ENCODE results near the gene PDCD10. TPM values are rescaled to one million over a fixed set of nuclear protein-coding genes. Genes with fewer than 3 reads are reported as not detected.

The PDCD10 gene
- total RNA-seq, 1 experiment from 2014 or later: 84.6 TPM

DNA sequence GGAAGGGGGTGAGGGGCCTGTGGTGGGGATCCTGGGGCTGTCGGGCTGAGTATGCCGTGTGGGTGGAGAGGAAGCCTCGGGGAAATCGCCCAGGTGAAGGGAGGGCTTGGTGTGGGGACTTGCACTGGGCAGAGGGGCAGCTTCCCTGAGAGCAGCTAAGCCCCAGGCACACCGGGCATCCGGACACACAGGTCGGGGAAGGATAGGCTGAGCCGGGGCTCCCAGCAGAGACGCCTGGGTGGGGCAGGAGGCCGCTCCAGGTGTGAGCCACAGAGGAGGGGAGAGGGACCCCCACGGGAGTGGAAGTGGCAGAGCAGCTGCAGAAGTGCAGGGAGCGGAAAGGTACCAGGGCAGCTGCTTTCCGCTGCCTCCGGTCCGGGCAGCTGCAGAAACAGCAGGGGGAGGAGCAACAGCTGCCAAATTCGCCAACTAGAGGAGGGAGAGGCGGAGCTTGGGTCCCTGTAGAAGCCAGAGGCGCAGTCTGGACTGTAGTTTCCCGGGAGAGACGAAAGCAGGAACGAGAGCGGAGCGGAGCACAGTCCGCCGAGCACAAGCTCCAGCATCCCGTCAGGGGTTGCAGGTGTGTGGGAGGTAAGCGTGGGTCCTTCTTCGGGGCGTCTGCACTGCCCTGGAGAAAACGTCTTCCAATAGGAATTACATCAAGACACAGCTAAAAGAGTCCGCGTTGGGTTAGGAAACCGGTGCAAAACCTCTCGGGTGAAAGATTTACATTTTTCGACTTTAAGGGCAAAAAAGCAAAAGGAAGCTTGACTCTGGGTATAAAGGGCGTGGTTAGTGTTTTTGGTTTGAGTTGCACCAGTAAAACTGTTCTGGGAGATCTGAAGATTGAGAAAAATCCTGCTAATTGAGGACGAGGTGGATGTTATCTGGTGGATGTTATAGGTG, 794 bp upstream of the PDCD10 start, which contains the start of gene SERPINI1:
Gene SERPINI1, plus strand, starts transcription at position 489 of the 906 bp plus-strand sequence. CDS start 53,408 bp downstream, outside the sequence.
- Histone ChIP-seq H3K79me2 (ENCODE audit: low read depth) (peaks cover 39% of the 10 kb centered on the region), H3K27me3 (ENCODE audit: insufficient read depth, low read depth) (no peaks in the 10 kb centered on the region), H3K9me3 (ENCODE audit: insufficient read depth, low read depth) (no peaks in the 10 kb centered on the region), H3K4me2 (peak within 1 kb of the TSS; percentile 89), H3K4me3 (peak within 1 kb of the TSS; percentile 87), H2AFZ (peak within 1 kb of the TSS; percentile 98), H4K20me1 (ENCODE audit: insufficient read depth) (peaks cover 20% of the 10 kb centered on the region), H3K27ac (peak within 1 kb of the TSS; percentile 70), H3K36me3 (ENCODE audit: low read depth) (no peaks in the 10 kb centered on the region), H3K4me1 (replicated peaks; ENCODE audit: insufficient read depth) (peaks cover 29% of the 10 kb centered on the region), H3K9me2 (ENCODE audit: insufficient read depth) (no peaks in the 10 kb centered on the region), H3F3A (ENCODE audit: insufficient read depth, low read depth) (peaks cover 11% of the 10 kb centered on the region; the same call in 1 of the 2 replicates)
- TF ChIP-seq, protein P1, sequence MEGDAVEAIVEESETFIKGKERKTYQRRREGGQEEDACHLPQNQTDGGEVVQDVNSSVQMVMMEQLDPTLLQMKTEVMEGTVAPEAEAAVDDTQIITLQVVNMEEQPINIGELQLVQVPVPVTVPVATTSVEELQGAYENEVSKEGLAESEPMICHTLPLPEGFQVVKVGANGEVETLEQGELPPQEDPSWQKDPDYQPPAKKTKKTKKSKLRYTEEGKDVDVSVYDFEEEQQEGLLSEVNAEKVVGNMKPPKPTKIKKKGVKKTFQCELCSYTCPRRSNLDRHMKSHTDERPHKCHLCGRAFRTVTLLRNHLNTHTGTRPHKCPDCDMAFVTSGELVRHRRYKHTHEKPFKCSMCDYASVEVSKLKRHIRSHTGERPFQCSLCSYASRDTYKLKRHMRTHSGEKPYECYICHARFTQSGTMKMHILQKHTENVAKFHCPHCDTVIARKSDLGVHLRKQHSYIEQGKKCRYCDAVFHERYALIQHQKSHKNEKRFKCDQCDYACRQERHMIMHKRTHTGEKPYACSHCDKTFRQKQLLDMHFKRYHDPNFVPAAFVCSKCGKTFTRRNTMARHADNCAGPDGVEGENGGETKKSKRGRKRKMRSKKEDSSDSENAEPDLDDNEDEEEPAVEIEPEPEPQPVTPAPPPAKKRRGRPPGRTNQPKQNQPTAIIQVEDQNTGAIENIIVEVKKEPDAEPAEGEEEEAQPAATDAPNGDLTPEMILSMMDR (conservative IDR thresholded peaks at IDR 0.05): no peak
- TF ChIP-seq EZH2 (IDR thresholded peaks at IDR 0.05; ENCODE audit: low read depth): no peak
- TSS peak; percentile 74 for BruUV-seq (replicated peaks)
- ChIA-PET POLR2A (ENCODE audit: unreplicated experiment) (interaction anchor here (0.5 to 0.6 kb wide), 4 partner anchors 8 to 786 kb away, joined by 3 to 17 read pairs (median 3); no protein-coding TSS in a partner anchor), CTCF (no interaction called here)
- intact Hi-C loops (cut with micrococcal nuclease; ENCODE audit: unreplicated experiment): loop anchor here (1.0 kb wide), 1 partner anchor 360 kb away; the partner anchor contains the start of gene GOLIM4
- peak; percentile 86 to 93 for DNase-seq

DNA sequence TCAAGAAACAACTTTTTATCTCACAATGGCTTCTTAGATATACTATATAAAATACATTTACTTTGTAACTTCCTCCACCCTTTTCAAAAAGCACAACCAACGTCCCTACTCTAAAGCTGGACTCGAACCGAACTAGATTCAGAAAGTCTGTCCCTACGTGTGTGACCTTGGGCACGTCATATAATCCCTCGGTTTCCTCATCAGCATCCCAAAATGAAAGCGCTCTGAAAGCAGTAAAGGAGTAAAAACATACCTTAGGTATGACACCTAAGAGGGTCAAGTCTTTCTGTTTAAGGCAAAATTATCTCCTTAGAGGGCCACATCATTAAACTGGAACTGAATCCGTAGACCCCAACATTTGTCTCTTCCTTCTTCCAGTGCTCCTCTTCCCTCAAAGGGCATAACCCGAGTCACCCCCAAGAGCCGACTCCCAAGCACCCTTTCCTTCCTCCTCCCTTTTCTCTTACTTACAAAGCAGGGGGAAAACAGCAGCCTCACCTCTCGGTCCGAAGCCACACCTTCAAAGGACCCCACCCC, 663 bp downstream of the PDCD10 start:
- H3K4me2 ChIP-seq: peak overlapping the region; percentile 79
- H3K36me3 ChIP-seq (ENCODE audit: low read depth): 0 out of 2 replicates have a peak, but pooled peaks cover 8% of the 10 kb centered on the region
- H3K27me3 ChIP-seq (ENCODE audit: insufficient read depth, low read depth): no peaks in the 10 kb centered on the region
- intact Hi-C loops (cut with micrococcal nuclease; ENCODE audit: unreplicated experiment): loop anchor here (5.0 kb wide), 1 partner anchor 327 kb away; no protein-coding TSS in a partner anchor
- peak overlapping the region; percentile 74 for H2AFZ ChIP-seq
- ChIA-PET POLR2A (ENCODE audit: unreplicated experiment) (no interaction called here), CTCF (no interaction called here)
- H3K9me3 ChIP-seq (ENCODE audit: insufficient read depth, low read depth): no peaks in the 10 kb centered on the region
- H3K4me3 ChIP-seq: peak overlapping the region; percentile 87
- peaks cover 11% of the 10 kb centered on the region; the same call in 1 of the 2 replicates for H3F3A ChIP-seq (ENCODE audit: insufficient read depth, low read depth)
- no peaks in the 10 kb centered on the region for H3K9me2 ChIP-seq (ENCODE audit: insufficient read depth)
- BruUV-seq (replicated peaks): TSS peak; percentile 54
- peak overlapping the region; percentile 70 for H3K27ac ChIP-seq
- TF ChIP-seq, protein P1 (conservative IDR thresholded peaks at IDR 0.05): no peak
- TF ChIP-seq EZH2 (IDR thresholded peaks at IDR 0.05; ENCODE audit: low read depth): no peak
- peaks cover 34% of the 10 kb centered on the region for H4K20me1 ChIP-seq (ENCODE audit: insufficient read depth)
- peaks cover 29% of the 10 kb centered on the region for H3K4me1 ChIP-seq (replicated peaks; ENCODE audit: insufficient read depth)
- H3K79me2 ChIP-seq (ENCODE audit: low read depth): peaks cover 53% of the 10 kb centered on the region
- DNase-seq: no peak

DNA sequence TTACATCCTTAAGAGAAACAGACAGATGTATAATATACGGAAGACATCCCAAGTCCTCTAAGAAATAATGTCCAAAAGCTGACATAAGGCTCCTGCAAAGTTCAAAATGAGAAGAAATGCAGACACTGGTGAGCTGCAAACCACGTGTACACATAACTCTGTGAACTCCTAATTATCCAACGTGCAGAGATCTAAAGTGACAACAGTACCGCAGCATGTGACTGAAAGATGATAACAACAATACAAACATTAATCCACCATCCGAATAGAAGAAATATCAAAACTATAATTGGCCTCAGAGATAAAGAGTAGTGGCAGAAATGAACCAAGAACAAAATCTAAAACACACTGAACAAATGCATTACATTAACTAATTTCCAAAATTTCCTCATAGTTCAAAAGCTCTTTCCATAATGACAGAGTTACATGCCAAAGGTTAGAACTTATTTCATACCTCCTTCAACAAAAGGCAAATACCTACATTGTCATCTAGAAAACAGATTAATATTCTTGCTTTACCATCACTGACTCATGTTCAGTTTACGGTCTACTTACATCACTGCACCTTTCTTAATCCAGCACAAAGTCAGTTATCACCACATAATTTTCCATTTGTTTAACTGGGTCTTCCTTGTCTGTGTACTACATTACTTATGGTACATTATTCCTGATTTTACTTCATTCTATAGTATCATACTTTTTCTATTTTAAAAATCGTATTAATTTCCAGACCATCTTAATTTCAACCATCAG, 2.2 kb downstream of the PDCD10 start:
- peaks cover 48% of the 10 kb centered on the region for H4K20me1 ChIP-seq (ENCODE audit: insufficient read depth)
- H3K79me2 ChIP-seq (ENCODE audit: low read depth): peaks cover 69% of the 10 kb centered on the region
- ChIA-PET POLR2A (ENCODE audit: unreplicated experiment) (no interaction called here), CTCF (interaction anchor here (0.6 to 0.7 kb wide), 2 partner anchors 47 to 350 kb away, joined by 3 read pairs; no protein-coding TSS in a partner anchor)
- BruUV-seq (replicated peaks): no TSS peak
- no peak for TF ChIP-seq EZH2 (IDR thresholded peaks at IDR 0.05; ENCODE audit: low read depth)
- TF ChIP-seq, protein P1 (conservative IDR thresholded peaks at IDR 0.05): no peak
- H3K27me3 ChIP-seq (ENCODE audit: insufficient read depth, low read depth): no peaks in the 10 kb centered on the region
- H2AFZ ChIP-seq: no peak overlapping the region
- intact Hi-C loops (cut with micrococcal nuclease; ENCODE audit: unreplicated experiment): loop anchor here (5.0 kb wide), 1 partner anchor 325 kb away; no protein-coding TSS in a partner anchor
- H3K36me3 ChIP-seq (ENCODE audit: low read depth): 0 out of 2 replicates have a peak, but pooled peaks cover 8% of the 10 kb centered on the region
- DNase-seq: no peak
- peak overlapping the region; percentile 79 for H3K4me2 ChIP-seq
- H3K4me3 ChIP-seq: peak overlapping the region; percentile 87; the same call in 1 of the 2 replicates
- no peaks in the 10 kb centered on the region for H3K9me3 ChIP-seq (ENCODE audit: insufficient read depth, low read depth)
- H3K9me2 ChIP-seq (ENCODE audit: insufficient read depth): no peaks in the 10 kb centered on the region
- peaks cover 11% of the 10 kb centered on the region; the same call in 1 of the 2 replicates for H3F3A ChIP-seq (ENCODE audit: insufficient read depth, low read depth)
- H3K27ac ChIP-seq: no peak overlapping the region
- peaks cover 29% of the 10 kb centered on the region for H3K4me1 ChIP-seq (replicated peaks; ENCODE audit: insufficient read depth)
